OCI-LY7 (cell line): ENCODE measurements around the gene AMTN. TPM values are rescaled to one million over a fixed set of nuclear protein-coding genes. Genes with fewer than 3 reads are reported as not detected.

Experiments
- BruUV-seq: library from RNA; stranded (reverse); fragments of 400-500 nt; replicated peaks from 2 replicates; lab custom pipeline; 2021; lab: Mats Ljungman, UMichigan
- CTCF ChIA-PET: fragments of 300-600 bp; sonication (Branson Sonifier 250); formaldehyde crosslinking; loops from one replicate; lab custom pipeline; 2022; ENCODE audit warnings: antibody characterized with exemption; ENCODE audit not compliant: unreplicated experiment; lab: Charles Lee
- POLR2A ChIA-PET: fragments of 300-600 bp; sonication (Branson Sonifier 250); formaldehyde crosslinking; loops from one replicate; lab custom pipeline; 2022; ENCODE audit warnings: antibody characterized with exemption; lab: Charles Lee
- DNase-seq: peaks from one replicate; pipeline ENCODE4 v3.0.0-alpha.2; 2015; ENCODE audit warnings: low spot score
- H2AFZ ChIP-seq: fragments of 200-600 bp; sonication (generic), shearing (Covaris generic); 2 replicates; pipeline ENCODE4 v1.6.1; 2014; ENCODE audit warnings: mild to moderate bottlenecking, antibody characterized with exemption, low read length, moderate library complexity
- H3K27ac ChIP-seq: fragments of 200-600 bp; sonication (generic); 2 replicates; pipeline ENCODE4 v1.5.1; 2014; ENCODE audit warnings: mixed run types, low read depth, mild to moderate bottlenecking, moderate library complexity, low read length, inconsistent platforms; ENCODE audit not compliant: poor library complexity, severe bottlenecking
- H3K36me3 ChIP-seq: fragments of 200-600 bp; sonication (generic); 2 replicates; pipeline ENCODE4 v1.6.1; 2014; ENCODE audit warnings: mild to moderate bottlenecking, antibody characterized with exemption, low read length, moderate library complexity, mixed read lengths; ENCODE audit not compliant: insufficient read depth
- H3K4me1 ChIP-seq: fragments of 200-600 bp; sonication (generic); 2 replicates; pipeline ENCODE4 v1.5.1; 2014; ENCODE audit warnings: mild to moderate bottlenecking, low read length; ENCODE audit not compliant: insufficient read depth, poor library complexity, severe bottlenecking
- H3K4me2 ChIP-seq: fragments of 200-600 bp; sonication (generic); 2 replicates; pipeline ENCODE4 v1.6.1; 2014; ENCODE audit warnings: mild to moderate bottlenecking, low read length
- H3K4me3 ChIP-seq: fragments of 200-600 bp; sonication (generic); 2 replicates; pipeline ENCODE4 v1.5.1; 2014; ENCODE audit warnings: mild to moderate bottlenecking, low read depth, low read length; ENCODE audit not compliant: poor library complexity, severe bottlenecking
- H3K79me2 ChIP-seq: fragments of 200-600 bp; sonication (generic); 2 replicates; pipeline ENCODE4 v1.6.1; 2016; ENCODE audit warnings: low read depth, mild to moderate bottlenecking, low read length, moderate library complexity, mixed read lengths; ENCODE audit not compliant: insufficient read depth
- H3K9me2 ChIP-seq: fragments of 200-600 bp; sonication (generic); 2 replicates; pipeline ENCODE4 v1.6.1; 2016; ENCODE audit warnings: mild to moderate bottlenecking, low read length, mixed read lengths; ENCODE audit not compliant: insufficient read depth
- H3K9me3 ChIP-seq: fragments of 200-600 bp; sonication (generic); 2 replicates; pipeline ENCODE4 v1.6.1; 2014; ENCODE audit warnings: mild to moderate bottlenecking, mixed run types, low read length, mixed read lengths
- H4K20me1 ChIP-seq: fragments of 200-600 bp; sonication (generic); 2 replicates; pipeline ENCODE4 v1.6.1; 2014; ENCODE audit warnings: mild to moderate bottlenecking, antibody characterized with exemption, low read length, moderate library complexity, mixed read lengths; ENCODE audit not compliant: insufficient read depth
- CTCF ChIP-seq: fragments of 200-600 bp; sonication (generic); conservative IDR thresholded peaks from 2 replicates; pipeline ENCODE4 v1.5.1; 2014; ENCODE audit warnings: mild to moderate bottlenecking, antibody characterized with exemption, low read length, moderate library complexity, mixed read lengths
- EZH2phosphoT487 ChIP-seq: fragments of 200-600 bp; sonication (generic); IDR thresholded peaks from 2 replicates; pipeline ENCODE4 v1.6.1; 2018; ENCODE audit warnings: low read depth, borderline replicate concordance, mild to moderate bottlenecking, mixed run types, antibody characterized with exemption, low read length, moderate library complexity, mixed read lengths
- intact Hi-C: fragments of 100-400 bp; cut with micrococcal nuclease; formaldehyde crosslinking; loops from one replicate; pipeline ENCODE4 v1.10.0; 2022; ENCODE audit not compliant: unreplicated experiment
- total RNA-seq, 2 experiments: library from RNA; depleted of rRNA in 1 of 2; stranded (reverse); fragments of >200 nt in 1 of 2; shearing (Covaris generic) in 1 of 2; gene quantifications; 2 replicates each; pipeline ENCODE4 v1.2.3, GENCODE V29; 2014 to 2022

Gene AMTN
- total RNA-seq, 2 experiments from 2014 or later, result not detected

DNA sequence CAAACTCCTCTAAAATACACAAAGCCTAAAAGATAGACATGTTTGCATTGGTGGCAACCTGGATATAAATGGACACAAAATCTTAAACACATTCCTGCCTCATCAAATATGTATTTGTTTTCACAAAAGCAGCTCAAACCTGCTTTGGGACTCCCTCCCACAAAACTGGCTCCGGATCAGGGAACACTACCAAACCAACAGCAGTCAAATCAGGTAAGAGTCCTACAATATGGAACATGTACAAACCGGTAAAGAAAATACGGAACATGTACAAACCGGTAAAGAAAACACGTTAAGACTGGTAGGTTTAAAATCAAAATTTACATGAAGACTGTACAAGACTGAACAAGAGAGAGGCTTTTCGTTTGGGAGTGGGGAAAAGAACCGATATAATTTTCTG, 4.3 kb downstream of the AMTN start:
- no peak for DNase-seq
- H4K20me1 ChIP-seq, result no peaks in the 10 kb centered on the region
- no TSS peak for BruUV-seq
- H3K9me2 ChIP-seq, result no peaks in the 10 kb centered on the region
- no peaks in the 10 kb centered on the region for H3K79me2 ChIP-seq
- POLR2A ChIA-PET, result interaction anchor here (0.6 to 0.7 kb wide), 2 partner anchors 794 to 1832 kb away, joined by 3 read pairs; no protein-coding TSS in a partner anchor
- no peak overlapping the region for H3K4me3 ChIP-seq
- no peak overlapping the region for H3K4me2 ChIP-seq
- CTCF ChIA-PET, result no interaction called here
- intact Hi-C loops, result no loop called here
- no peaks in the 10 kb centered on the region for H3K36me3 ChIP-seq
- no peak overlapping the region for H3K27ac ChIP-seq
- TF ChIP-seq CTCF, result no peak
- TF ChIP-seq EZH2phosphoT487, result no peak
- no peaks in the 10 kb centered on the region for H3K9me3 ChIP-seq
- H2AFZ ChIP-seq, result no peak overlapping the region
- no peaks in the 10 kb centered on the region for H3K4me1 ChIP-seq

GRCh38 chr4:70530997-70531396, 12.6 kb downstream of the AMTN start:
- Histone ChIP-seq H4K20me1 (no peaks in the 10 kb centered on the region), H2AFZ (no peak overlapping the region), H3K9me2 (no peaks in the 10 kb centered on the region), H3K9me3 (no peaks in the 10 kb centered on the region), H3K79me2 (no peaks in the 10 kb centered on the region), H3K36me3 (no peaks in the 10 kb centered on the region), H3K4me2 (no peak overlapping the region), H3K27ac (no peak overlapping the region), H3K4me1 (no peaks in the 10 kb centered on the region), H3K4me3 (no peak overlapping the region)
- no peak for DNase-seq
- TF ChIP-seq EZH2phosphoT487 (no peak), CTCF (no peak)
- intact Hi-C loops, result no loop called here
- BruUV-seq, result no TSS peak
- ChIA-PET CTCF (no interaction called here), POLR2A (interaction anchor here (0.6 kb wide), 1 partner anchor 142 kb away, joined by 3 read pairs; no protein-coding TSS in a partner anchor)

DNA sequence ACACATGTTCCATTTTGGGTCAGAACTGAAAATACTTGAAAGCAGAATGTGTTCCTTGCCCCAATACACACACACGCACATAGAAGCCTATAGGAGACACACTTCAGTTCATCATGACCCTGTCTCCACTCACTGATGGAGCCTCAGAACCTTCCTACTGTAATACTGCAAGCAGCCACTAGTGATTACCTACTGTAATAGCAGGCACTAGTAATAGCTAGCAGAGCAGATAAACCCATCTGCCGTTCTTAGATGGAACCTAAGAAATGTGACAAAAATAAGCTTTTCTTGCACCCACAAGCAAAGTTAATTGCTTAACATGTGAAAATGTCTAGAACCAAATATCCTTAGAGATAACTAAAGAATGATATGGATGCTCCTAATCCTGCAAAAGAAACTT, 13.6 kb downstream of the AMTN start:
- H3K79me2 ChIP-seq, result no peaks in the 10 kb centered on the region
- DNase-seq, result peak; percentile 11
- H3K4me2 ChIP-seq, result no peak overlapping the region
- H4K20me1 ChIP-seq, result no peaks in the 10 kb centered on the region
- no peaks in the 10 kb centered on the region for H3K36me3 ChIP-seq
- H3K4me1 ChIP-seq, result no peaks in the 10 kb centered on the region
- CTCF ChIA-PET, result no interaction called here
- TF ChIP-seq CTCF (peak; percentile 57), EZH2phosphoT487 (no peak)
- H3K9me3 ChIP-seq, result no peaks in the 10 kb centered on the region
- no peak overlapping the region for H2AFZ ChIP-seq
- H3K9me2 ChIP-seq, result no peaks in the 10 kb centered on the region
- intact Hi-C loops, result no loop called here
- H3K4me3 ChIP-seq, result no peak overlapping the region
- POLR2A ChIA-PET, result interaction anchor here (0.6 kb wide), 2 partner anchors 291 to 639 kb away, joined by 3 to 5 read pairs; no protein-coding TSS in a partner anchor
- no peak overlapping the region for H3K27ac ChIP-seq
- BruUV-seq, result no TSS peak
